SKM-1 treated with dmso at 0.1 percent for 144 hours (cell line): ENCODE results near the gene BCAR3.
"Not testable (repeated sequence)": the region's sequence is repeated elsewhere in the genome, so short reads cannot be mapped to it uniquely, and the experiment has no call there.

Experiments
- DNase-seq: peaks from one replicate; lab custom pipeline; 2025; ENCODE audit not compliant: unreplicated experiment; lab: John Stamatoyannopoulos, UW

Gene BCAR3

DNA sequence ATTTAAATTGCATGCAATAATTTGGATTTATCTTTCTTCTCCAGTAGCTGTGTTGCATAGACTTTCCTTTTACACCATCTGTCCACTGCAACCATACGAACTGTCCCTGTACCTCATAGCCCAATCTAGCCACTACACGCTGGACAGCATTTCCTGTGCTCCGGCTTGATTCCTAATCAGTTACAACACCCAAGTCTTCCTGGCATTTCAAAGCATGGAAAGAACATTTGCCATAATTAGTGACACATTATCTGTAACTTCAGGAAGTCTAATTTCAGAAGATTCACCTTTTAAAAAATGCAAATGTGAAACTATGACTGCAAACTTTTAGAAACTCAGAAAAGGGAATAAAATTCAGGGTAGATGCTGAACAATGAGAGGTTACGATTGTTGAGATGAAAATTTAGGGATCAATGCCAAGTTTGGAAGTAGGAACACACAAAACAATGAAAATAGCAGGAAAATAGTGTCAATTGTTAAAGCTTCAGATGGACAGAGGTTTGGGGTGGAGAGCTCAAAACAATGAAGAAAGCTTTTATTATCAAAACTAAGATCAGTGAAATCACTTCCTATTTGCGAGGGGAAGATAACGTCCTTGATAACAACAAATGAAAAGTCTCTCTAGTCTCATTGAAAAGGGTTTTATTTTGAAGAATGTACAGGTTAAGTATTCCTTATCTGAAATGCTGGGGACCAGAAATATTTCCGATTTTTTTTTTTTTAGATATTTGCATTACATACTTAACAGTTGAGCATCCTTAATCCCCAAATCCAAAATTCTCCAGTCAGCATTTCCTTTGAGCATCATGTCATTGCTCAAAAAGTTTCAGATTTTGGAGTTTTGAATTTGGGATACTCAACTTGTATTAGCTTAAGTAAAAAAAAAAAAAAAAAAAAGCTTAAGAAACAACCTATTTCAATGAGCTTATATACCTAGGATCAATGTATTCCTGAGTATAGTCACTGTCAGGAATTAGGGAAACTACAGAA, 126.5 kb downstream of the BCAR3 start:
- DNase-seq = no peak

DNA sequence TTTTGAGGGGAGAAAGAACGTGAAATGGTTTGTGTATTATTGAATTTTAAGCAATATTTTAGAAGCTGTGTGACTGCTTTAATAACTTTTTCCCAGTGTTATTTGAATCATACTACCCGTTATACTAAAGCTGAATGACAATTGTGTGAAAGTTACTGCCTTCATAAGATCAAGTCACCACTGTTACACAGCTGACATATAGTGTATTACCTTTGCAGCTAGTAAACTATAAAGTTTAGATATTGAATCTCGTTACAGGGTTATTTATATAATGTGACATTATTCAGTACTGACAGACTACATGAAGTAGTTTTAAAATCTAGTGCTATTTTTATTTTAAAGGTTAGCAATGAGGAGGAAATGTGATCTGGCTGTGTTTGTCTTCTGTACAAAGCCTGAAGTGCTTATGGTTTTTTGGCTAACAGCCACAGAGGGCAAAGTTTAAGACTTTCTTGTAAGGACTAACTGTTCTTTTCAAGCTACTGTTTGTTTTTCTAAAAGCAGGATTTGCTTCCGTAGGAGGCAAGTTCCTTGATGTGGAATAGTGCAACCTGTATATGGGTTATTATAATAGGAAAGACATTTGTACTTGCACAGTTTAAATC, 127.6 kb downstream of the BCAR3 start:
- not testable (repeated sequence) for DNase-seq

GRCh38 chr1:93552741-93553455, 128.7 kb downstream of the BCAR3 start:
- no peak for DNase-seq

DNA sequence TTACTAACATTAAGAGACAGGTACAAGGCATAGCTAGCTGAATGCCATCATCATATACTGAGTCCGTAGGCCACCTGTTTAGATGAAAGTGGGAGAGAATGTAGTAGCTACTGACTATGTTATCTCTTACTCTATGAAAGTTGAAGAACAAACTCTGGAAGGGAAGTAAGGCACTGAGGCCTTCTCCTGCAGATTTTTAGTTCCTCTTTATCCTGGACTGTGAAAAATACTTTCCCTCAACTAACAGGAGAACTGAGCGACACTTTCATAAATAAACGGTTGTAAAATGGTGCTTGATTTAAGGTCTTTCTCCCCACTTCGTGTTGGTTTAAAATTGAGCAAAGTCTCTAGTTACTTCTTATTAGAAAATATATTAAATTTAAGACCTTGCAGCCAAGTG, 131.8 kb downstream of the BCAR3 start:
- peak; percentile 58 for DNase-seq

DNA sequence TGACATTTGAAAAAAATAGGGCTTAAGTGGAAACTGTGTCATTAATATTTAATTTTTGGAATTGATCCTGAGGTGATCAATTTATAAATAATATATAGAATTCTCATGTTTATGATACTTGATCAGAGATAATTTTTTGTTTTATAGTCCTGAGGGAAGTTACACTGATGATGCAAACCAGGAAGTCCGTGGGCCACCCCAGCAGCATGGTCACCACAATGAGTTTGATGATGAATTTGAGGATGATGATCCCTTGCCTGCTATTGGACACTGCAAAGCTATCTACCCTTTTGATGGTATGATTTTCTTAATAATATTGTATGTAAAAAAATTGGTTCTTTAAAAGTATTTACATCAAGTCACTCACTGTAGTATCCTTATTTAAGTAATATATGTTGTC, 132.5 kb downstream of the BCAR3 start:
- no peak for DNase-seq

DNA sequence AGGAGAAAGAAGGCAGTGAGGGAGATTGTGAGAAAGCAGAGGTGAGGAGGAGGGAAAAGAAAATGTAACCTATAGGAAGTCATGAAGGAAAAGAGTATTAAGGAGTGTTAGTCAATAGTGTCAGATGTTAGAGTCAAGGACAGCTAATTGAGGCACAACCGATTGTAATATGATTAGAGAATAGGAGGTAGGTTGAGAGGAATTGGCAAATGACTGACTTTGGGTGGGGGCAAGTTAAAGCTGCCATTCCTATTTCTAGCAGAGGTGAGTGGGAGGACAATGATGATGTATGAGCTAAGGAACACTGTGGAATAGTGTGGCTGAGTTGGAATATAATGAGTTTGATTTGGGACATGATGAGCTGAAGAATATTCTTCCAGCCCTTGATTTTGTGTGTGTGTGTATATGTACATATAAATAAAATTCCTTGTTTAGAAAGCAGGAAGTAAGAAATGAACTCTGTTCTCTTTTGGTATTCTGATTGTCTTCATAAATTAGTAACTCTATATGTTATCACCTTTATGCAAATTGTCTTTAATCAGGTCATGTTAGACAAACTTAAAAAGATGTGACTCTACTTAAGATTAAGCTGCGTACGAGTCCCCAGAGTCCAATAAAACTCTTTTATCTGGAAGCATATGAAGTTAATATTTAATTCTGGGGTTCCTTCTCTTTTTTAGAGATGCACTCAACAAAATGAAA, 135.3 kb downstream of the BCAR3 start:
- no peak for DNase-seq

DNA sequence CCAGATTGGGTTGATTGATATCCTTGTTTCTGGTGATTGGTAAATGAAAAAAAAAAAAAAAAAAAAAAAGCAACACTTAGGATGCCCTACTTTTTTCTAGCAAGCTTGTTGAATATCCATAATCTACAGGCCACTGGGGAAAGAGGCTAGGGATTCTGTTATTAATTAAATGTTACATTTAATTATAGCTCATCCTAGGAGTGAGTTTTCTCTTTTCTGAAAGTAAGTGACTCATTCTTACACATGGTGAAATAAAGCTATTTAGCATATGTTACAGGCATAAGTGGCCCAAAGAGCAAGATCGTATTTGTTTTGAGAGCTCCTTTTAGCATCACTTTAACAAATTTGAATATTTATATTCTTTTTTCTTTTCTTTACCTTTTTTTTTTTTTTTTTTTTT, 139.2 kb downstream of the BCAR3 start:
- no peak for DNase-seq

- no peak for DNase-seq
These were observed 140.6 kb downstream of the BCAR3 start for GRCh38 chr1:93541045-93541444.

- no peak for DNase-seq
These were observed 143.7 kb downstream of the BCAR3 start for GRCh38 chr1:93537924-93538323.

GRCh38 chr1:93537396-93537795, 144.2 kb downstream of the BCAR3 start:
- no peak for DNase-seq

- no peak for DNase-seq
These were observed 148.0 kb downstream of the BCAR3 start for GRCh38 chr1:93533677-93534076.

GRCh38 chr1:93532780-93533378, 148.8 kb downstream of the BCAR3 start:
- no peak for DNase-seq

GRCh38 chr1:93531193-93531592, 150.4 kb downstream of the BCAR3 start:
- no peak for DNase-seq

DNA sequence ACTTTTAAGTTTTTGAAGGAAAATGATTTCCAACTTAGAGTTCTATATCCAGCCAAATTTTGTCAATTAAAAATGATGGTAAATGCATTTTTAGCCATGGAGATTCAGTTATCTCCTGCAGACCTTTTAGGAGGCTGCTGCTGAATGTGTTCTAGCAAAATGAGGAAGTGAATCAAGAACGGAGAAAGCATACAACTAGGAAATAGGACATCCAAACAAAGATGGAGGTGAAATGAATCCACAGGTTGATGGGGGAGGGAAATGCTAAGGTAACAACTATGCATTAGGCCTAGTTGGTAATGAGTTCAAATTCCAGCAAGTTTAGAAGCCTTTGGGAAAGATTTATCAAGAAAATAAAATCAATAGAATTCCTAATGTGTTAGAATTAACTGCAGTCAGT, 153.2 kb downstream of the BCAR3 start:
- peak; percentile 13 for DNase-seq

GRCh38 chr1:93526431-93526830, 155.2 kb downstream of the BCAR3 start:
- no peak for DNase-seq

DNA sequence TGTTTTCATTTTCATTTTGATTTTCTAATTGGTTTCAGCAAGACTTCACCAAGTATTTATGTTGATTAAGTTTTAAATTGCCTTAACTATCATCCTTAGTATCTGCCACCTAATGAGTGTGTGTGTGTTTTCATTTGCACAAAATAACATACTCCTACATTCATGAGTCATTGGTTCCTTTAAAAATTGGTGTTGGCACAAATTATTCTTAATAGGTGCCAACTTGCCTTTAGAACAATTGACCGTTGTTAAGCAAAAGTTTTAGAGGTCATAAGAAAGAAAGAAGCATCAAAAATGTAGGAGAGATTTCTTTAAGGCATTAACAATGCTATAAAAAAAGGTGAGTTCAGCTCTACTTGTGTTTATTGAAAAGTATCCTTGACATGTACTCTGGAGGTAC, 156.2 kb downstream of the BCAR3 start:
- DNase-seq = no peak

GRCh38 chr1:93522721-93523120, 158.9 kb downstream of the BCAR3 start:
- DNase-seq = no peak

DNA sequence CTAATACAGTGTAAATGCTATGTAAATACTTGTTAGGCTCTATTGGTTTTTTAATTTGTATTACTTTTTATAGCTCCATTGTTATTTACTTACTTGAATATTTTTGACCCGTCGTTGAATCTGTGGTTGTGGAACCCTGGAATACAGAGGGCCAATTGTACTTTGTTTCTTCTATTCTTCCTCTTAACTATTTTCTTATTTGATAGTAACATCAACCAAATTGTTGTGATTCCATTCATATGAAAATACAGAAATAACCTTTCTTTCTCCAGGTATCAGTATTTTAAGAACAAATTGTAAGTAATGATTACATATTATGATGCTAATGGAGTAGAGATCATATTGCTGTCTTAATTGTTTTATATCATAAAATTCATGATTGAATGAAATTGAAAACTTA, 160.0 kb downstream of the BCAR3 start:
- DNase-seq = no peak

- no peak for DNase-seq
These were observed 162.3 kb downstream of the BCAR3 start for GRCh38 chr1:93519199-93519829.

- no peak for DNase-seq
These were observed 163.1 kb downstream of the BCAR3 start for GRCh38 chr1:93518516-93518915.
